HG02981 (cell line): Measurements from ENCODE around the gene MRM3.
"Not testable (repeated sequence)": the region's sequence is repeated elsewhere in the genome, so short reads cannot be mapped to it uniquely, and the experiment has no call there.

Source experiments
- ATAC-seq: cut with Tn5 transposase; IDR thresholded peaks from one replicate; pipeline ENCODE4 v1.9.1; 2021; ENCODE audit warnings: mild to moderate bottlenecking, moderate library complexity; ENCODE audit not compliant: unreplicated experiment

MRM3 gene

GRCh38 chr17:752620-753219, 29.4 kb upstream of the MRM3 start:
- ATAC-seq, result peak; percentile 8

GRCh38 chr17:753418-753817, 28.7 kb upstream of the MRM3 start:
- no peak for ATAC-seq

- ATAC-seq, result not testable (repeated sequence)
These were observed 26.7 kb upstream of the MRM3 start for GRCh38 chr17:755319-755961.

- not testable (repeated sequence) for ATAC-seq
These were observed 26.1 kb upstream of the MRM3 start for GRCh38 chr17:756010-756567.

GRCh38 chr17:759964-760363, 22.2 kb upstream of the MRM3 start:
- ATAC-seq, result no peak

GRCh38 chr17:760371-760770, 21.8 kb upstream of the MRM3 start:
- ATAC-seq, result no peak

- ATAC-seq, result no peak
These were observed 15.1 kb upstream of the MRM3 start for GRCh38 chr17:767076-767475.

GRCh38 chr17:773016-773415, 9.1 kb upstream of the MRM3 start:
- ATAC-seq, result no peak

- no peak for ATAC-seq
These were observed 8.5 kb upstream of the MRM3 start for GRCh38 chr17:773467-774312.

GRCh38 chr17:774313-774584, 7.9 kb upstream of the MRM3 start:
- no peak for ATAC-seq

- ATAC-seq, result no peak
These were observed 4.1 kb upstream of the MRM3 start for GRCh38 chr17:778096-778495.

- no peak for ATAC-seq
These were observed 2.0 kb downstream of the MRM3 start for GRCh38 chr17:784143-784542.

GRCh38 chr17:785901-786300, 3.7 kb downstream of the MRM3 start:
- not testable (repeated sequence) for ATAC-seq

GRCh38 chr17:787641-788221, 5.6 kb downstream of the MRM3 start:
- ATAC-seq, result no peak

- ATAC-seq, result no peak
These were observed 6.4 kb downstream of the MRM3 start for GRCh38 chr17:788551-788950.

- no peak for ATAC-seq
These were observed 7.1 kb downstream of the MRM3 start for GRCh38 chr17:789160-789840.

- ATAC-seq, result not testable (repeated sequence)
These were observed 8.0 kb downstream of the MRM3 start for GRCh38 chr17:789931-790873.

GRCh38 chr17:790874-791247, 8.7 kb downstream of the MRM3 start:
- ATAC-seq, result not testable (repeated sequence)

GRCh38 chr17:791829-792228, 9.7 kb downstream of the MRM3 start:
- ATAC-seq, result no peak

- ATAC-seq, result no peak
These were observed 10.1 kb downstream of the MRM3 start for GRCh38 chr17:792277-792676.
